WTC11 (cell line): ENCODE measurements around the gene MOXD1. TPM values are rescaled to one million over a fixed set of nuclear protein-coding genes. Genes with fewer than 3 reads are reported as not detected.

Experiments
- ATAC-seq: fragments of 200-7000 bp; cut with Tn5 transposase; 2 replicates; pipeline ENCODE4 v1.10.0; 2021; ENCODE audit warnings: mild to moderate bottlenecking, moderate library complexity
- CTCF ChIA-PET: fragments of 300-600 bp; sonication (Branson Sonifier 250); formaldehyde crosslinking; loops from one replicate; lab custom pipeline; 2021; ENCODE audit warnings: antibody characterized with exemption; lab: Charles Lee
- POLR2A ChIA-PET: fragments of 350-600 bp; sonication (Branson Sonifier 250); formaldehyde crosslinking; loops from one replicate; lab custom pipeline; 2021; ENCODE audit warnings: antibody characterized with exemption; lab: Charles Lee
- DNase-seq: peaks from one replicate; pipeline ENCODE4 v3.0.0; 2021; ENCODE audit warnings: low spot score
- H3K27ac Mint-ChIP-seq: 2 replicates; pipeline ENCODE4 v1.8.0; 2021; ENCODE audit warnings: mixed read lengths
- H3K27me3 Mint-ChIP-seq: 2 replicates; pipeline ENCODE4 v1.8.0; 2021; ENCODE audit warnings: low read depth, mild to moderate bottlenecking, moderate library complexity, mixed read lengths
- H3K36me3 Mint-ChIP-seq: 2 replicates; pipeline ENCODE4 v1.8.0; 2021; ENCODE audit warnings: mixed read lengths
- H3K4me1 Mint-ChIP-seq: 2 replicates; pipeline ENCODE4 v1.8.0; 2022; ENCODE audit warnings: mixed read lengths
- H3K4me3 Mint-ChIP-seq: 2 replicates; pipeline ENCODE4 v1.8.0; 2021; ENCODE audit warnings: mild to moderate bottlenecking, moderate library complexity, mixed read lengths
- H3K9me3 Mint-ChIP-seq: 2 replicates; pipeline ENCODE4 v1.8.0; 2021; ENCODE audit warnings: mixed read lengths
- ATF1 ChIP-seq: sonication (generic); formaldehyde crosslinking; IDR thresholded peaks from 2 replicates; pipeline ENCODE4 v1.8.1; 2023; ENCODE audit warnings: mild to moderate bottlenecking, moderate library complexity, missing genetic modification reagents
- ATF6 ChIP-seq: sonication (generic); formaldehyde crosslinking; IDR thresholded peaks from 2 replicates; pipeline ENCODE4 v1.8.1; 2023; ENCODE audit warnings: mild to moderate bottlenecking, missing genetic modification reagents
- CBFB ChIP-seq: sonication (generic); formaldehyde crosslinking; IDR thresholded peaks from 2 replicates; pipeline ENCODE4 v1.8.1; 2022; ENCODE audit warnings: mild to moderate bottlenecking, low read depth, missing genetic modification reagents
- ELF4 ChIP-seq: sonication (generic); formaldehyde crosslinking; IDR thresholded peaks from 2 replicates; pipeline ENCODE4 v1.8.1; 2022; ENCODE audit warnings: low read depth, mild to moderate bottlenecking, moderate library complexity, missing genetic modification reagents
- FOXK1 ChIP-seq: sonication (generic); formaldehyde crosslinking; IDR thresholded peaks from 2 replicates; pipeline ENCODE4 v1.8.0; 2022; ENCODE audit warnings: mild to moderate bottlenecking, moderate library complexity, missing genetic modification reagents
- FOXP4 ChIP-seq: sonication (generic); formaldehyde crosslinking; IDR thresholded peaks from 2 replicates; pipeline ENCODE4 v1.8.0; 2022; ENCODE audit warnings: mild to moderate bottlenecking, missing genetic modification reagents
- GTF2I ChIP-seq: fragments of 250-450 bp; sonication (Bioruptor Pico); conservative IDR thresholded peaks from 2 replicates; pipeline ENCODE4 v1.4.0; 2021; ENCODE audit warnings: mild to moderate bottlenecking
- HMGA2 ChIP-seq: fragments of 250-450 bp; sonication (Bioruptor Pico); IDR thresholded peaks from 2 replicates; pipeline ENCODE4 v1.4.0; 2021; ENCODE audit warnings: mild to moderate bottlenecking, moderate library complexity
- PREB ChIP-seq: sonication (generic); formaldehyde crosslinking; IDR thresholded peaks from 2 replicates; pipeline ENCODE4 v1.8.1; 2022; ENCODE audit warnings: mild to moderate bottlenecking, missing genetic modification reagents, moderate library complexity, borderline replicate concordance
- SMAD4 ChIP-seq: sonication (generic); formaldehyde crosslinking; IDR thresholded peaks from 2 replicates; pipeline ENCODE4 v1.8.0; 2022; ENCODE audit warnings: mild to moderate bottlenecking, missing genetic modification reagents
- SP1 ChIP-seq: sonication (generic); formaldehyde crosslinking; conservative IDR thresholded peaks from 2 replicates; pipeline ENCODE4 v1.8.1; 2022; ENCODE audit warnings: missing genetic modification reagents
- TEAD1 ChIP-seq: sonication (generic); formaldehyde crosslinking; IDR thresholded peaks from 2 replicates; pipeline ENCODE4 v1.8.0; 2022; ENCODE audit warnings: mild to moderate bottlenecking, missing genetic modification reagents
- ZBTB21 ChIP-seq: sonication (generic); formaldehyde crosslinking; IDR thresholded peaks from 2 replicates; pipeline ENCODE4 v1.8.1; 2023; ENCODE audit warnings: mild to moderate bottlenecking, missing genetic modification reagents, borderline replicate concordance
- ZNF317 ChIP-seq: sonication (generic); formaldehyde crosslinking; IDR thresholded peaks from 2 replicates; pipeline ENCODE4 v1.8.1; 2023; ENCODE audit warnings: low read depth, mild to moderate bottlenecking, moderate library complexity, missing genetic modification reagents, borderline replicate concordance
- ZNF671 ChIP-seq: fragments of 250-450 bp; sonication (Bioruptor Pico); IDR thresholded peaks from 2 replicates; pipeline ENCODE4 v1.8.0; 2021; ENCODE audit warnings: mild to moderate bottlenecking
- total RNA-seq: library from RNA; stranded (reverse); gene quantifications from 3 replicates; pipeline ENCODE4 v1.2.3, GENCODE V29; 2021
- TF ChIP-seq, protein P1 (sequence below): sonication (generic); formaldehyde crosslinking; IDR thresholded peaks from 2 replicates; pipeline ENCODE4 v1.8.0; 2022; ENCODE audit warnings: mild to moderate bottlenecking, missing genetic modification reagents
- TF ChIP-seq, protein P2 (sequence below): fragments of 250-450 bp; sonication (Bioruptor Pico); conservative IDR thresholded peaks from 2 replicates; pipeline ENCODE4 v1.9.0; 2021; ENCODE audit warnings: mild to moderate bottlenecking
- TF ChIP-seq, protein P3 (sequence below): fragments of 250-450 bp; sonication (Bioruptor Pico); IDR thresholded peaks from 2 replicates; pipeline ENCODE4 v1.9.0; 2021; ENCODE audit warnings: mild to moderate bottlenecking
- TF ChIP-seq, protein P4 (sequence below): fragments of 250-450 bp; sonication (Bioruptor Pico); IDR thresholded peaks from 2 replicates; pipeline ENCODE4 v1.9.0; 2021; ENCODE audit warnings: moderate library complexity, mild to moderate bottlenecking, inconsistent platforms, borderline replicate concordance

The MOXD1 gene
- total RNA-seq, 1 experiment from 2014 or later, result 1.7 TPM

- Mint-ChIP-seq H3K9me3 (peaks cover 6% of the 10 kb centered on the region), H3K4me3 (no peak overlapping the region), H3K4me1 (no peaks in the 10 kb centered on the region), H3K36me3 (no peaks in the 10 kb centered on the region), H3K27ac (no peak overlapping the region), H3K27me3 (no peaks in the 10 kb centered on the region; the same call in 1 of the 2 replicates)
- ATAC-seq (no peak), DNase-seq (no peak)
- ChIA-PET POLR2A (no interaction called here), CTCF (no interaction called here)
- no peak for TF ChIP-seq FOXP4 (CRISPR knock-in tag)
- no peak for TF ChIP-seq ATF6 (CRISPR knock-in tag)
Measured at GRCh38 chr6:132381381-132381780, 19.9 kb downstream of the MOXD1 start.

DNA sequence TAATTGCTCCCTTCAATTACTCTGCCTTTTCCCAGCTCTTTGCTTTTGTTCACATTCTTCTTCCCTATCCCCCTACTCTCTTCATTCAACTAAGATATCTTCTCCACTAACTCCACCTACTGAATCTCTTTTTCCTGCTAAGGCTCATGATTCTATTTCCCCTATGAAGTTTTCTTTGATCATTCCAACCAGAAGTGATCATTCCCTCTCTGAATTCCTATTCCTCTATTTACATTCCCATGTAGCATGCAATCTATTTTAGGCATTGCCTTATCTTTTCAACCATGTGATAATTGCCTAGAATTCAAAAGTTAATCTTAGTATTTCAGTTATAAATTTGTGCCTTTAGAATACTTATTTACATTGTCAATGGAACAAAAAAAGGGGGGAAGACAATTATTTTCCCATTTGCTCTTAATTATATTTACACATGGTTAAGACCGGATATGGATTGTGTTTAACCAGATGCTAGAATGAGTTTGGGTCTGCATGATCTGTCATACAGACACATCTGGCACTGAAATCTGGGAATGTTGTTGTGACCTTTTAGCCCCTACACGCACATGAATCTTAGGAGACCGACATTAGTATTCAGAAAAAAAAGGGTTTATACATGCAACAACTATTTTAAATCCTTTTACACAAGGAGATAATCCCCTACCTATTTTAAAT is 20.8 kb downstream of the MOXD1 start:
- Mint-ChIP-seq H3K36me3 (no peaks in the 10 kb centered on the region), H3K4me3 (no peak overlapping the region), H3K27me3 (no peaks in the 10 kb centered on the region; the same call in 1 of the 2 replicates), H3K4me1 (no peaks in the 10 kb centered on the region), H3K27ac (no peak overlapping the region), H3K9me3 (peaks cover 6% of the 10 kb centered on the region)
- ChIA-PET CTCF (no interaction called here), POLR2A (interaction anchor here (0.6 kb wide), 1 partner anchor 22 kb away, joined by 3 read pairs; no protein-coding TSS in a partner anchor)
- DNase-seq, result no peak
- ATAC-seq, result no peak
- TF ChIP-seq, protein P1, sequence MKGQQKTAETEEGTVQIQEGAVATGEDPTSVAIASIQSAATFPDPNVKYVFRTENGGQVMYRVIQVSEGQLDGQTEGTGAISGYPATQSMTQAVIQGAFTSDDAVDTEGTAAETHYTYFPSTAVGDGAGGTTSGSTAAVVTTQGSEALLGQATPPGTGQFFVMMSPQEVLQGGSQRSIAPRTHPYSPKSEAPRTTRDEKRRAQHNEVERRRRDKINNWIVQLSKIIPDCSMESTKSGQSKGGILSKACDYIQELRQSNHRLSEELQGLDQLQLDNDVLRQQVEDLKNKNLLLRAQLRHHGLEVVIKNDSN, result no peak
- TF ChIP-seq PREB (no peak), SP1 (no peak), ZBTB21 (CRISPR knock-in tag) (no peak), HMGA2 (CRISPR knock-in tag) (no peak), TEAD1 (CRISPR knock-in tag) (no peak), CBFB (no peak), ELF4 (CRISPR knock-in tag) (no peak), FOXK1 (CRISPR knock-in tag) (no peak), SMAD4 (CRISPR knock-in tag) (no peak), ATF1 (CRISPR knock-in tag) (no peak), ZNF671 (CRISPR knock-in tag) (no peak), GTF2I (CRISPR knock-in tag) (no peak), ZNF317 (no peak), ATF6 (CRISPR knock-in tag) (no peak)
- TF ChIP-seq, protein P2, sequence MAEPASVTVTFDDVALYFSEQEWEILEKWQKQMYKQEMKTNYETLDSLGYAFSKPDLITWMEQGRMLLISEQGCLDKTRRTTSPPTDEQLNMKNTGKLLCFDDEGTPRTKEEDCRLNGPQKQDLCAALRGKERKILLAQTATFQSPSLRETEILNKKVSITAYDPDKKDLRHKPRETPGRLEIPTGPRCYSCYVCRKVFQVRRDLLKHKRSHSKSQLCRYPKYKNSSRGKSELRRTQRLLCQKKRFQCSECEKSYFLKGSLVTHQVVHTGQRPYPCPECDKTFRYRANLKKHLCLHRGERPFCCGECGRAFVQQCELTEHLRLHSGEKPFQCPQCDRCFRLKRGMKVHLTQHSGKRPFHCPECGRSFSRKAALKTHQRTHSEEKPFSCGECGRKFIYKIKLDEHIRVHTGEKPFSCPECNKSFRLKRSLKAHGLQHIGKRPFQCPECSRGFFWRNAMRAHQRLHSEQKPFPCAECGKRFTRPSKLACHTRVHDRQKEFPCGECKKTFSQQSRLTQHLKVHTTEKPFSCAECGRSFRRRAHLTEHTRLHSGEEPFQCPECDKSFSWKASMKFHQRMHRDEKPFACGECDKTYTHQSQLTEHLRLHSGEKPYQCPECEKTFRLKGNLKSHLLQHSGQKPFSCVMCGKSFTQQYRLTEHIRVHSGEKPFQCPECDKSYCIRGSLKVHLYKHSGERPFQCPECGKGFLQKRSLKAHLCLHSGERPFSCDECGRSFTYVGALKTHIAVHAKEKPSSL (CRISPR knock-in tag), result no peak
- TF ChIP-seq, protein P3, sequence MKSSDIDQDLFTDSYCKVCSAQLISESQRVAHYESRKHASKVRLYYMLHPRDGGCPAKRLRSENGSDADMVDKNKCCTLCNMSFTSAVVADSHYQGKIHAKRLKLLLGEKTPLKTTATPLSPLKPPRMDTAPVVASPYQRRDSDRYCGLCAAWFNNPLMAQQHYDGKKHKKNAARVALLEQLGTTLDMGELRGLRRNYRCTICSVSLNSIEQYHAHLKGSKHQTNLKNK (CRISPR knock-in tag), result no peak
- TF ChIP-seq, protein P4, sequence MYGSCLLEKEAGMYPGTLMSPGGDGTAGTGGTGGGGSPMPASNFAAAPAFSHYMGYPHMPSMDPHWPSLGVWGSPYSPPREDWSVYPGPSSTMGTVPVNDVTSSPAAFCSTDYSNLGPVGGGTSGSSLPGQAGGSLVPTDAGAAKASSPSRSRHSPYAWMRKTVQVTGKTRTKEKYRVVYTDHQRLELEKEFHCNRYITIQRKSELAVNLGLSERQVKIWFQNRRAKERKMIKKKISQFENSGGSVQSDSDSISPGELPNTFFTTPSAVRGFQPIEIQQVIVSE (CRISPR knock-in tag), result no peak
